Kidney (tissue), 14 donors: ENCODE measurements around the gene NCOA7. TPM values are rescaled to one million over a fixed set of nuclear protein-coding genes. Genes with fewer than 3 reads are reported as not detected.

Experiments used
- DNase-seq, 5 donors: peaks; one replicate each; pipeline ENCODE4 v3.0.0-alpha.2; 2013 to 2020
- FAIRE-seq: peaks from 2 replicates; lab custom pipeline; 2012; peaks lifted over from hg19 to GRCh38; lab: Jason Lieb, UNC
- H3K27ac ChIP-seq, 2 donors: one replicate each; pipeline ENCODE4 v1.7.0; 2013; ENCODE audit warnings: low read depth in 2 of 2, low read length in 2 of 2, inconsistent platforms in 1 of 2
- H3K27me3 ChIP-seq: one replicate; pipeline ENCODE4 v1.7.1; 2013; ENCODE audit warnings: low read length, inconsistent platforms; ENCODE audit not compliant: control insufficient read depth, insufficient read depth
- H3K36me3 ChIP-seq, 3 donors: one replicate each; pipeline versions ENCODE4 v1.7.0 to v1.7.1; 2013; ENCODE audit warnings: low read length in 3 of 3, control low read depth in 1 of 3, inconsistent platforms in 1 of 3; ENCODE audit not compliant: insufficient read depth in 3 of 3, control insufficient read depth in 2 of 3
- H3K4me1 ChIP-seq, 3 donors: one replicate each; pipeline versions ENCODE4 v1.7.0 to v1.7.1; 2013; ENCODE audit warnings: low read length in 3 of 3, inconsistent platforms in 1 of 3, low read depth in 1 of 3; ENCODE audit not compliant: control insufficient read depth in 2 of 3, insufficient read depth in 2 of 3
- H3K4me3 ChIP-seq, 3 donors: one replicate each; pipeline versions ENCODE4 v1.7.0 to v1.8.1; 2013; ENCODE audit warnings: low read length in 3 of 3, control low read depth in 1 of 3, inconsistent platforms in 1 of 3
- H3K9ac ChIP-seq, 3 donors: one replicate each; pipeline versions ENCODE4 v1.7.0 to v1.7.1; 2013; ENCODE audit warnings: low read length in 3 of 3, control low read depth in 1 of 3, inconsistent platforms in 1 of 3
- H3K9me3 ChIP-seq, 3 donors: one replicate each; pipeline versions ENCODE4 v1.7.0 to v1.7.1; 2013; ENCODE audit warnings: low read length in 3 of 3, control low read depth in 1 of 3, inconsistent platforms in 1 of 3; ENCODE audit not compliant: control insufficient read depth in 2 of 3, insufficient read depth in 1 of 3
- CTCF ChIP-seq: IDR thresholded peaks from 3 replicates; pipeline ENCODE4 v1.5.1; 2012; ENCODE audit warnings: mild to moderate bottlenecking, moderate library complexity, borderline replicate concordance; ENCODE audit not compliant: insufficient read depth; ENCODE audit errors: extremely low read depth
- intact Hi-C: fragments of 100-400 bp; cut with DNase I; formaldehyde crosslinking; loops from one replicate; pipeline ENCODE4 v1.11.1; 2022
- polyA plus RNA-seq: library from polyadenylated mRNA; stranded (reverse); fragments of 350-450 nt; fragmentation: Illumina TruSeq; extraction: RNeasy Lipid Tissue Mini Kit (QIAGEN cat#74804); gene quantifications from one replicate; pipeline ENCODE4 v1.2.3, GENCODE V29; 2014; ENCODE audit warnings: low read depth, low replicate concordance; ENCODE audit not compliant: insufficient read depth
- total RNA-seq: library from RNA; stranded (reverse); fragmentation: NEBNext Ultra II Directional; extraction: Animal tissue kit (Norgen Biotek cat#: 25700); gene quantifications from one replicate; pipeline ENCODE4 v1.2.1, GENCODE V29; 2021
- donor health status: control.
- donor health status: control.
- donor health status: control.
- donor health status: control.
- donor health status: control.
- donor health status: DM: yes; HTN: yes; CAD: no.
- donor health status: Normal renal cell carcinoma (clear cell type).

NCOA7 gene
- total and polyA plus RNA-seq, 2 donors from 2014 or later = 21.0 to 135 TPM

- H3K4me1 ChIP-seq = peaks cover 0 to 2% (median 0%) of the 10 kb centered on the region in 3 donors
- no peak overlapping the region for H3K27ac ChIP-seq
- peak; percentile 45 for TF ChIP-seq CTCF
- intact Hi-C loops = no loop called here
- DNase-seq (peak in 2 of 5 donors; percentile 43 to 45), FAIRE-seq (peak; percentile 72)
- no peak overlapping the region for H3K4me3 ChIP-seq
- H3K27me3 ChIP-seq = peaks cover 12% of the 10 kb centered on the region
- H3K9me3 ChIP-seq = no peaks in the 10 kb centered on the region
- peaks cover 0 to 5% (median 0%) of the 10 kb centered on the region in 3 donors for H3K36me3 ChIP-seq
- H3K9ac ChIP-seq = no peak overlapping the region
Measured at GRCh38 chr6:125753218-125753936, 37.4 kb upstream of the NCOA7 start.

- peaks cover 0 to 2% (median 0%) of the 10 kb centered on the region in 3 donors for H3K4me1 ChIP-seq
- H3K9me3 ChIP-seq = no peaks in the 10 kb centered on the region
- no peak overlapping the region for H3K4me3 ChIP-seq
- H3K36me3 ChIP-seq = peaks cover 0 to 5% (median 0%) of the 10 kb centered on the region in 3 donors
- H3K9ac ChIP-seq = no peak overlapping the region
- H3K27ac ChIP-seq = no peak overlapping the region
- peaks cover 12% of the 10 kb centered on the region for H3K27me3 ChIP-seq
- DNase-seq (no peak), FAIRE-seq (no peak)
- TF ChIP-seq CTCF = no peak
- intact Hi-C loops = no loop called here
Measured at GRCh38 chr6:125753937-125754259, 36.9 kb upstream of the NCOA7 start.

GRCh38 chr6:125754566-125754965 is 36.2 kb upstream of the NCOA7 start:
- intact Hi-C loops = no loop called here
- Histone ChIP-seq H3K4me1 (peaks cover 0 to 2% (median 0%) of the 10 kb centered on the region in 3 donors), H3K27me3 (peaks cover 12% of the 10 kb centered on the region), H3K4me3 (no peak overlapping the region), H3K36me3 (peaks cover 0 to 5% (median 0%) of the 10 kb centered on the region in 3 donors), H3K27ac (no peak overlapping the region), H3K9me3 (no peaks in the 10 kb centered on the region), H3K9ac (no peak overlapping the region)
- TF ChIP-seq CTCF = no peak
- DNase-seq (no peak), FAIRE-seq (no peak)
